ENCODE data around the gene MAGED1.
"Not testable (repeated sequence)": the region's sequence is repeated elsewhere in the genome, so short reads cannot be mapped to it uniquely, and the experiment has no call there.

MAGED1 gene

GRCh38 chrX:51894697-51895336, 1.4 kb downstream of the MAGED1 start:
- no peak for DNase-seq (ENCODE audit: low read depth)

- DNase-seq (ENCODE audit: low read depth), result no peak
These were observed 3.2 kb downstream of the MAGED1 start for GRCh38 chrX:51896626-51897025.

GRCh38 chrX:51899741-51900140, 6.3 kb downstream of the MAGED1 start:
- DNase-seq (ENCODE audit: low read depth), result no peak

- DNase-seq (ENCODE audit: low read depth), result no peak
These were observed 9.2 kb downstream of the MAGED1 start for GRCh38 chrX:51902510-51903050.

GRCh38 chrX:51905152-51905551, 11.7 kb downstream of the MAGED1 start:
- not testable (repeated sequence) for DNase-seq (ENCODE audit: low read depth)

- DNase-seq (ENCODE audit: low read depth), result no peak
These were observed 12.3 kb downstream of the MAGED1 start for GRCh38 chrX:51905711-51906110.

GRCh38 chrX:51917604-51918003, 24.2 kb downstream of the MAGED1 start:
- no peak for DNase-seq (ENCODE audit: low read depth)

GRCh38 chrX:51922561-51922960, 29.1 kb downstream of the MAGED1 start:
- no peak for DNase-seq (ENCODE audit: low read depth)

- DNase-seq (ENCODE audit: low read depth), result no peak
These were observed 38.2 kb downstream of the MAGED1 start for GRCh38 chrX:51931566-51932150.
